T follicular helper cell (primary cell): ENCODE results near the gene SMPD1.

Experiments used
- DNase-seq: peaks from one replicate; pipeline ENCODE4 v3.0.0-alpha.2; 2020; ENCODE audit warnings: low read depth

SMPD1 gene

DNA sequence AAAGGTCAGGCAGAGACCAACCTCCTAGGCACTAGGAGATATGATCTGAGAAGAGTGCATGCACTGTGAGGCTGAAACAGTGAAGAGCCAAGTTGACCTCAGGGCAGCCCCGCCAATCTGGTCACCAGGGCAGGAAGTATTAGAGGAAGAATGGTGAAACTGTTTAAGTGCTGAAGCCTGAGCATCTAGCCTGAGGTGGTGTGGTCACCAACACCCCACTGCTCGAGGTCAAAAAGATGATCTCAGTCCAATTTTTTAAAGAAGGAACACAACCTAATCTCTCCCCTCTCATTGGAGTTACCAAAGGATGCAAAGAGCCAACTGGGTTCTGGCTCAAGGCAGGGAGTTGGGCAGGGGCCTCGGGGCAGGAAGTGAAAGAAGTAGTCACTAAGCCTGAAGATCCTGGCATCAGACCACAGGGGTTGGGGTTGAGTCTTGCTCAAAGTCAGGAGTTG lies 24.6 kb downstream of the SMPD1 start:
- no peak for DNase-seq

DNA sequence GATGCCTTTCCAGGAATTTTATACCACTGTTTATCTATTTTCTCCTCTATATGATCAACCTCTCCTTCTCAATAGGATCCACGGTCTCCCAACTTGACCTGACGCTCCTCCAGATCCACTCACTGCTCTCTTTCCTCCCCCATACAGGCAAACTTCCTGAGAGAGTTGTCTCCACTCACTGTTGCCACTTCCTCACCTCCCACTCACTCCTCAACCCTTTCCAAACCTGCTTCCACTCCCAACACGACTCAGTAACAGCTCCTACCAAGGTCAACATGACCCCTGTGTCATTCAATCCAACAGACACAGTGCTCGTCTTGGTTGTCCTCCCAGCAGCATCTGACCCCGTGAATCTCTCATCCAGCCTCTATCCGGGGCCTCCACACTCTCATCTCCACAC lies 25.5 kb downstream of the SMPD1 start:
- DNase-seq: no peak

DNA sequence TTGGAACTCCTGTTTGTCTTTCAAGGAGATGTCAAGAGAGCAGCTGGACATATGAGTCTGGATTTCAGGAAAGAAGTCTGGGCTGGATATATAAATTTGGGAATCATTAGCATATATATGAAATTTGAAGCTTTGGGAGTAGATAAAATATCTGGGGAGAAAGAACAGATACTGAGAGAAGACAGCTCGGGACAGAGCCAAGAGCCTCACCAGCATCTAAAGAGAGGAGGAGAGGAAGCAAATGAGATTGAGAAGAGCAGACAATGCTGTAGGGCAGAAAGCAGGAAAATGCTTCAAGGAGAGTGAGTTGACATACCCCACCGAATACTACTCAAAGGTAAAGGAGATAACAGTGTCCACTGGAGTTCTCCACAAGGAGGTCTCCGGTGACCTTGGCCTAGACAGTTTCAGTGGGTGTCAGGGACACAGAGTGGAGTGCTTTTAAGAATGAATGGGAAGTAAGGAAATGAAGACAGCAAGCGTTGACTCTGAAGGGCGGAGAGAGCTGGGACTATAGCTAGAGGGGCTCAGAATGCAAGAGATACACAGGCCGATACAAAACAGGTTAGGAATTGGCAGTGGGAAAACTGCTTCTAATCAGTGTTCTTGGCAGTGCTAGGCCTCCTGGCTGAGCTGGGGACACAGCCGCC lies 27.8 kb downstream of the SMPD1 start:
- DNase-seq: no peak

DNA sequence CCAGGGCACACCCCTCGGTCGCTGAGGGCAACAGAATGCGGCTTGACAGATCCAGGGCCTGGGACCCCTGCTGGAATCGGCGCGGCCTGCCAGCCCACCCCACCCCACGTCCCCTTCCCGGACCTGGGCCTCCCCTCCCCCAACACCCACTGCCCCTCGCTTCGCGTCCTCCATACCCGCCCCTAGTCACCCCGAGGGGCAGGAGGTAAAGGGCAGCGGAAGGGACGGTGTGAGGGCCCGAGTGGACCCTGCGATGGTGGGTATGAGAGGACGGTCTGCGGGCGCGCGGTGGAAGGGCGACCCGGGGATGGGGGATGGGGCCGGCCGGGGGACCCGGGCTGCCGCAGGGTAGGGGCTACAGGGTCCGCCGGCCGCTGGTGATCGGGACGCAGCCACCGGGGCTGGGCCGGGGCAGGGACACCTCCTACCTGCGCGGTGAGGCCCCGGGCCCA lies 28.3 kb downstream of the SMPD1 start:
- DNase-seq: no peak

DNA sequence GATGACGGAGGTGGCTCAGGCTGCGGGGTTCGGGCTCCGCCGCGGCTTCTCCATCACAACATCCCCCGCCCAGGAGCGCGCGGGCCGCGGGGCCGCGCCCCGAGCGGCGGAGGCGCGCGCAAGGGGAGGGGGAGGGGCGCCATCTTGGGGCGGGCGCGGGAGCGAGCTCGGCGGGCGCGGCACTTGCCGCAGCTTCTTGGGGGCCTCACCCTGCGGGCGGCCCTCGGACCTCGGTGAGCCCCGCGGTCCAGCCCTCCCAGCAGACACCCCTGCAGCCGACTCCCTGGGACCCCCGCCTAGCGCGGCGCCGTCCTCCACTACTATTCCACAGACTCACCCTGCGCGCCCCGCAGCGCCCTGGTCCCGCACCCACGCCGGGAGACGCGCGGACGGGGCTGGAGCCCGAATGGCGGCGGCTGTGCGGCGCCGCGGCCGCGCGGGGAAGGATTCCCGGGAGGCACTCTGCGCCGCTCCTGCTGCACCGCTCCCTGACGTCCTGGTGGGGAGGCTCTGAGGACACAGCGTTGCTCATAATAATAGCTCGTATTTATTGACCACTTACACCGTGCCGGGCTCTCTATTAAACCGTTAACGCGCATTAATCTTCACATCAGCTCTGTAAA lies 28.8 kb downstream of the SMPD1 start, which contains the start of gene APBB1:
Gene APBB1 (minus strand): TSS at position 86 of the 623 bp plus-strand sequence. CDS start 7,747 bp downstream, outside the sequence.
- DNase-seq: peak; percentile 66

DNA sequence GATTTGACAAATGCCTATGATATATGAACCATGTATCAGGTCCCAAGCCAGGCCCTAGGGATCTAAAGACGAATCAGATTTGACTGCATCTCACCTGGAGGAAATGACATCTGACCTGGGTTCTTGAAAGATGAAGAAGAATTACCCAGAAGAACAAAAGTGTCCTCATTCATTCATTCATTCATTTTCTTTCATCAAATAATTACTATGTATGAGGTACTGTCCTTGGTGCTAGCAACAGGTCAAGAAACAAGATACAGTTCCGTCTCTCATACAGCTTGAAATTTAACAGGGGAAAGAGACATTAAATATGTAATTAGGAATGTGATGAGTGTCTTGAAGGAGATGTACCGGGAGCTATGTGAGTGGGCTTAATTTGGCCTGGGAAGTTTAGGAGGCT lies 30.4 kb downstream of the SMPD1 start:
- DNase-seq: no peak

DNA sequence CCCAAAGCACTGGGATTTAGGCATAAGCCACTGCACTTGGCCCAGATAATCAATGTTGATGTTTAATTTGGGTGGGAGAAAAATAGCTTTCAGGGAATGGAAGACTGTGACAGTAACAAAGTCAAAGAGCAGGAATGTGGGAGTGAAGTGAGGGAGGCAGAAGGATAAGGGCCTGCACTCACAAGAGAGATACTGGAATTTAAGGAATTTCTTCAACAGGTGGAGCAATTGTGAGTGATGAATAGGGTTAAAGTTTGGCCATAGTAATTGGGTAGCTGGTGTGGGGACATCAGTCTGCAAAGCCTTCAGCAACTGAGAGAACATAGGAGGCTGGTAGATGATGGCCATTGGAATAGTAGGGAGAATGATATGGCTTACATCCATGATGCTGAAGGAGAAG lies 37.2 kb downstream of the SMPD1 start:
- no peak for DNase-seq

DNA sequence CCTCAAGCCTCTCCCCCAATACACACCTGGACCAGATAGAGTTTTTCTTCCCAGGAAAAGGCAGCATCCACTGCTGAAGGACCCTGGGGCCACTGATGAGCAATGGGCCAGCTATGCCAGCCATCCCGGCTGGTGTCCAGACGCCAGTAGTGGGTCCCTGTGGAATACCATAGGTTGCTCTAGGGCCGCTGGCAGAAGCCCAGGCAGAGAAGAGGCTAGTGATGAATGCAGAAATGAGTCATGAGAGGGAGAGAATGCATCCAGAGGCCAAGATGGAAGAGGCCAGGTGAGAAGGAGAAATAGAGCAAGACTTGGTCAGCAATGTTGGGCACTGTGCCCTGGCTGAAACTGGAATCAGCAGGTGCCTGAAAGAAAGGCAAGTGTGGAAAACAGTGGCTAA lies 41.6 kb downstream of the SMPD1 start:
- DNase-seq: no peak

DNA sequence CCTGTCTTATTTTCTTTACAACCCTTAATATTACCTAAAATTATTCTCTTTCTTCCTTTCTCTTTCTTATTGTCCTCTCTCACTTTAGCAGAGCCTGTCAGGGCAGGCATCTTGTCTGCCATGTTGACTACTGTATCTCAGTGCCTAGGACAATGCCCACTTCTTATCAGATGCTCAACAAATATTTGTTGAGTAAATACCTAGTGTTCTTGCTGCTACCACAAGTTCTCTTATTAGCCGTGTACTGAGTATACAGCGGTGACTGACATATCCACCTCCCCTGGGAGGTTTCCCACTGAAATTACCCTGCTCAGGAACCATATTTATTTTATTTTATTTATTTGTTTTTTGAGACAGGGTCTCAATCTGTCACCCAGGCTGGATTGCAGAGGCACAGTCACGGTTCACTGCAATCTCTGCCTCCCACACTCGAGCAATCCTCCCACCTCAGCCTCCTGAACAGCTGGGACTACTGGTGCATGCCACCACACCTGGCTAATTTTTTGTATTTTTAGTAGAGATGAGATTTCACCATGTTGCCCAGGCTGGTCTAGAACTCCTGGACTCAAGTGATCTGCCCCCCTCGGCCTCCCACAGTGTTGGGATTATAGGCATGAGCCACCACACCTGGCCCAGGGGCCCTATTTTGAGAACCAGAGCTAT lies 43.9 kb downstream of the SMPD1 start:
- DNase-seq: no peak

DNA sequence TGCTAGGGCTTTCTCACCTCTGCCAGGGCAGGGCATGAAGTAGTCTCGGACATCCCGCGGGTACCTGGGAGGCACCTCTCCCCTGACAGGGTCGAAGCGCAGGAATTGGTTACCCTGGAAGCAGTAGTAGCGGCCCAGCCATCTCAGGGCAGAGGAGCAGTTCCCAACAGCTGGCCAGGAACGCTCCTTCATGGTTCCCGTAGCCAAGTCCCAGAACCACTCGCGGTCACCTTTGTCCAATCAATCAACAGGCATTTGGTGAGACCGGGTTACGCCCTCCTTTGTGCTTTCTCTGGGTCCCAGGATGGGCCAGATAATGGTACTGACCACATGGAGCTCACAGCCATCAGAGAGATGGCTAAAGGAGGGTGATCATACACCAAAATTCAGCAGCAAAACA lies 47.1 kb downstream of the SMPD1 start:
- no peak for DNase-seq

DNA sequence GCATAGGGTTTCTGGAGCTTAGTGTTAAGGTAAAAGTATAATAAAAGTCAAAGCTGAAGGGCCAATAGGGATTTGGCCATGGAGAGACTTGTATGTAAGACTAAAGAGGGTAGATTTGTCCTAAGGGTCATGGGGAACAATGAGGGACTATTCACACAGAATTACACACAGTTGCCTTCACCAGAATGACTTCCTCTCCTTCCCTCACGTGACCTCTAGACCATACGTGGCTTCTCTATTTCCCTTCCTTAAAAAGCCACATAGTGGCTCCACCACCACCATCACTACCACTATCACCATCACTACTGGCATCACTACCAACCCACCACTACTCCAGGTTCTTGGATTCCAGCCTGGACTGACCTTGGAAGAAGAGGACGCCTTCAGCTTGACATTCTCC lies 47.7 kb downstream of the SMPD1 start:
- DNase-seq: no peak

DNA sequence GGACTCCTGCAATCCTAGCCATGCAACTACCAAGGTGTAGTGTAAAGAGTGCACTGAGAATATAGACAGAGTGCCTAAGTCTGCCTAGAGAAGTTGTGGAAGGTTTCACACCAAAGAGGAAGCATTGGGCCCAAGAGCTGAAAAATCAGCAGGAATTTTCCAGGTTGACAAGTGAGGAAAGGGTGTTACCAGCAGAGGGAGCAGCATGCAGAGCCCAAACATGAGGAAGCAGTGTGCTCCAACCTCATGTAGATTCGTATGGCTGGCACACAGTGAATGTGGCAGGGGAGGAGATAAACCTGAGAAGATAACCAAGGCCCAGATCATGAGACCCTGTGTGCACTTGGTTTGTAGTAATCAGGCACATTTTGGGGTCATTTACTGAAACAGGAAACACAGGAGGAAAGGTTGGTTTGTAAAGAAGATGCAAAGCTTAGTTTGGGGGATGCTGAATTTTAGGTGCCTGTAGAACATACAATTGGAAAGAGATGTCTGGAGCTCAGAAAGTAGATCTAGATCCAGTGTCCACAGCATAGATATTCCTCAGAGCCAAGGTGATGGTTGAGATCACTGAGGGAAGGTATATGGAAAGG lies 48.8 kb downstream of the SMPD1 start:
- DNase-seq: no peak

DNA sequence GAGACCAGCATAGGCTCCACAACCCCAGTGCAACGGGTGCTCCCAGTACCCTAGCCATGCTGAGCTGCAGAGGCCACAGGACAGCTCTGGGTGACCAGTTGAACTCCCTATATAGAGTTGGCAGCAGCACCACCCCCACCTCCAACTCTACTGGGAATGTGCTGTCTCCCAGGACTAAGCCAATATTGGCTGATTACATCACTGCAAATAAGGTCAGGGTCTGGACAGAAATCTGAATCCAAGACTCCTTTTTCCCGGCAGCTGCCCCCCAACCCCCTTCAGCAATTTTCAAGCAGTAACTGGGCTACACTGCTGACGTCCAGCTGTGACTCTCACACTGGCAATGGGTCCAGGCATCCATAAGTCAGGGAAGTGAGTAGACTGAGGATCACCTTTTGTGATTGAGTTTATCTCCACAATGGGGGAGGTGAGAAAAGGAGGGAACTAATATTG lies 50.7 kb downstream of the SMPD1 start, which contains the start of gene HPX:
Gene HPX (minus strand): TSS at position 82 of the 453 bp plus-strand sequence. CDS start 24 bp downstream, at position 58.
- DNase-seq: no peak

DNA sequence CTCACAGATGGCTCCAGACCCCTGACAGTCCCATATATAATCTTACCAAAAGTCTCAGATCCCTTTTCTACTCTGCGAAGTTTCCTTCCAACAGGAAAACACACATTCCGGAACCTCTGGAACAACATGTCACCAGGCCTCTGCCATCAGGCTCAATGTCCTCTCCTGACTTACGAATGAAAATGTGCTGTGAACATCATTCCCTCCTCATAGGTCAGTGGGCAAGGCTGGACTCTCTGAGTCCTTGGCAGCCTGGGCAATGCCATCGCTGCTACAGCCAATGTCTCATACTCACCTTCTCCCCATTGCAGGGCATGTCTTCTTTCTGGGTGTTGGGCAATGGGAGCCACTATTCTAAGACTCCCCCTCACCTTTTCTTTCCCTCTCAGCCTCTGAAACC lies 52.2 kb downstream of the SMPD1 start:
- no peak for DNase-seq

DNA sequence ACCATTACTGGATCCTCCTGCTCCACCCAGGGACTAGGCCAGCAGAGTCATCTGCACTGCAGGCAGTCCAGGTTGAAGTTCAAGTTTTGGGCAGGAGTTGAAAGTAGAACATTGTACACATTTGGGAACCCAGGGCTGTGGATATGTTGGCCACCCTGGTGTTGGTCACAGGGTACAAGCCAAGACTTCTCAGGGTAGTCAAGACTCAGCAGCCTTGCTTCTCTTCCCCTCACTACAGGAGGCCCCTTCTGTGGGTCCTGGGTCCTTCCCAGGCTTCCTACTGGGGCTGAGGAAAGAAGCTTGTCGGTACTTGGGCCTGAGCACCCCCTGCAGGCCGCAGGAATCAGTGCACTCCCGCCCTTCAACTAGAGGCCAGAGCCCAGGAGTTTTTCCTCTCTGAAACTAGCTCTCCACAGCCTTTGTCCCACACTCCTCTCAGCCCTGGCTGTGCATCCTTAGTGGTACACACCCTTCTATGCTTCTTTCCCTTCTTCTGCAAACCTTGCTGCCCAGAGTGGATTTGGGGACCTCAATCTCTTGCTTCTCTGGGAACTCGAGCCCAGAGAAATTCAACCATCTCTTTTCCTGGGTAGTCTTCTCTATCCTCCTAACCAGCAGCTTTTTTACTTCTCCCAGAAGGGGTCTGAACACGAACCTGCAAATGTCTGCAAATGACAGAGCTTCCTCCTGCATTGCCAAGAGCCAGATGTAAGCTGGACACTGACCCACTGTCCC lies 53.2 kb downstream of the SMPD1 start:
- DNase-seq: peak; percentile 36
